ENCODE measurements around the gene HOXA6. TPM values are rescaled to one million over a fixed set of nuclear protein-coding genes. Genes with fewer than 3 reads are reported as not detected.

Gene HOXA6
- 15.0 and 18.1 TPM in 2 replicates for total RNA-seq

DNA sequence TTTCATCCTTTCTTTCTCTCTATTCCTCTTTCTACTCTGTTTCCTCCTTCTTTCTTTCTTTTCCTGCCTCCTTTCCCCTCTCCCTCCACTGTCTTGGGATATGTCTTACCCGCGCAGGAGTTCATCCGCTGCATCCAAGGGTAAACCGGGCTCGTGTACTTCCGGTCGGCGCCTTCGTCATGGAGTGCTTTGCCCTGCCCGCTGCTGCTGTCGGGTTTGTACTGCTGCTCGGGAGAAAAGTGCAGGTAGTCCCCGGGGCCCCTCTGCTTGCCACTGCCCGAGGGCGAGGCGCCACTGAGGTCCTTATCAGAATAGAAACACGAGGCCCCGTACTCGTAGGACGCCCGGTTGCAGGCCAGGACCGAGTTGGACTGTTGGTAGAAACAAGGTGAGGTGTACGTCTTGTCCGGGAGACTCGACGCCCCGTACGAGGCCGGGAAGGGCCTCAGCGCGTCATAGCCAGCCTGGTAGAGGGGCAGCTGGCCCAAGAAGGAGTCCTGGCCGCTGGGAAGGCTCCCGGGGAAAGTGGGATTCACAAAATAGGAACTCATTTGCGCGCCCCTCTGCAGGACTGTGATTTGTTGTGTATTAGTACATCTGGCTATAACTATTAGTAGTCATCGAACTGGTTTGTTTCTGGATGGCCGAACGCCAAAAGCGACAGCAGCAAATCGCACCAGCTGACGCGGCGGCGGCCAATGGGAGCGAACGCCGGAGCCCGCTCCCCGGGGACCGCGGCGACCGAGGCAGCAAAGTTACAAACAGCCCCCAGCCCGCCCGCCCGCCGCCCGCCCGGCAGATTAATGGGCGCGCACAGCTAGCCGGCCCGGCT lies at the start of gene HOXA6:
HOXA6 (minus strand) TSS at position 576 of the 832 bp plus-strand sequence; CDS start at position 551, 25 bp downstream.

DNA sequence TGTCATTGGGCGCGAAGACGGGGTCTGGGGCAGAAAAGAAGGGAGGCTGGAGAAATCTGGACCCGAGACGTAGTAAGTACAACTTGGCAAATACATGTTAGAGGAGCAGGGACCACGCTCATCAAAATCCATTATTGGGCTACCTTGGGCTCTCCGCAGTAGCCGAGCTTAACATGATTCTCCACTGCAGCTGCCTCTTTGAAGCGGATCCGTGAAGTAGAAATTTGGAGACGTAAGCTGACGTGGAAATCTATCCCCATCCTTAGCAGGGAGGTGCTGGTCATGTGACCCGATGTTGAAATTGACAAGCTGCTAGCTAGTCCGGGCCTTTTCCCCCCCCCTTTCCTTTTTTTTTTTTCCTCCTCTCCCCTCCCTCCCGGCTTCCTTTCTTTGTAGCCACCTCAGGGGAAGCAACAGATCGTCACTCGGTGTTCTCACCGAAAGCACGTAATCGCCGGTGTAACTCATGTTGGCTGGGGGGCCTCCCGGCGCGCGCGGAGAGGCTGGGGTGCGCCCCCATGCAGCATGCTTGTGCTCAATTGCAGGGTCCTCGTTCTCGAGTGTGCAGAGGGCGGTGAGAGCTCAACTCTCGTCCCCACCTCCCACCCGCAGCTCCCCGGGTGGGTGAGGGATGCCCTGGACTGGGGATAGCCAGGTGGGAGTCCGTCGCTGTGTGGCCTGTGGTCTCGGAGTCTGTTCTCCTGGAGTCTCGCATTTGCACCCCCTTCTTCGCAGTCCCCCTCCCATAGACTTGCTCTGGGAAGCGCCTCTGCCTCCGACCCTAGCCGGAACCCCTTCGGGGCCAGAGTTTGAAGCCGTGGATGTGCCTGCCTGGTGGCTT lies 37.7 kb upstream of the HOXA6 start, which contains the start of gene HOXA11:
HOXA11 (minus strand) TSS at position 220 of the 841 bp plus-strand sequence; CDS start at position 132, 88 bp downstream.

DNA sequence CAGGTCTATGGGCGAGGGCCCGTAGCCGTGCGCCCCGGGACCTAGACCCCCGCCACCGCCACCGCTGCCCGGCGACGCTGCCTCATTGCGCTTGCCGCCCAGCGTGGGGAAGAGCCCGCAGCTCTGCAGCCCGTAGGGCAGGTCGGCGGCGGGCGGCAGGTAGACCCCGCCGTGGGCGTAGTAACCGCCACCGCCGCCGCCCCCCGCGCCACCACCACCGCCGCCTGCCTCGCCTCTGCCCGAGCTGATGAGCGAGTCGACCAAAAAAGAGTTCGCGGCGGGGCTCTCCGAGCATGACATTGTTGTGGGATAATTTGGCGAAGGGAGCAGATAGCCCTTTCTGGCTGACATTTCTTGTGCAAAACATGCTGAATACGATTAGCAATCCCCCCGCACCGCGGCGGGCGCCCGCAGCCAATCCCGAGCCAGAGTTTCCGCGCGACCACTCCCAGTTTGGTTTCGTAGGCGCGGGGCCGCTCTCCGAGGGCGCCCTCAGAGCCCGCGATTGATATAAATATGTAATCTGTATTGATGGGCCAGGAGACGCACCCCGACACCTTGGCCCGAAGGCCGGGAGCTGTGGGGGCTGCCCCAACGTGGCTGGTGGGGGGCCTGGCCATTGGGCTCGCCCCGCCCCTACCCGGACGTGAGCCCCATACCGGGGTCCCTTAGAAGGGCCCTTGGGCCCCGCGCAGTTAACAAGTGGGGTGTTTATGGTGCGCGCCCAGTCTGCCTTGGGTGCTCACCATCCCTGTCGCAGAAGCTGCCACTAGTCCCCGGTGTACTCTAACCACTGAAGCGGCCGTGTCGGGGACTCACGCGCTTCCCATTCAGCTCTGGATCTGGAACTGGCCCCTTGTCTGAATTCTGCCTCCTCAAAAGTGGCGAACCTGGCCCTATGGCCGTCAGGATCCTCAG lies 26.6 kb upstream of the HOXA6 start, which contains the start of gene HOXA10:
HOXA10 (minus strand) TSS at position 365 of the 918 bp plus-strand sequence; CDS start at position 351, 14 bp downstream.

DNA sequence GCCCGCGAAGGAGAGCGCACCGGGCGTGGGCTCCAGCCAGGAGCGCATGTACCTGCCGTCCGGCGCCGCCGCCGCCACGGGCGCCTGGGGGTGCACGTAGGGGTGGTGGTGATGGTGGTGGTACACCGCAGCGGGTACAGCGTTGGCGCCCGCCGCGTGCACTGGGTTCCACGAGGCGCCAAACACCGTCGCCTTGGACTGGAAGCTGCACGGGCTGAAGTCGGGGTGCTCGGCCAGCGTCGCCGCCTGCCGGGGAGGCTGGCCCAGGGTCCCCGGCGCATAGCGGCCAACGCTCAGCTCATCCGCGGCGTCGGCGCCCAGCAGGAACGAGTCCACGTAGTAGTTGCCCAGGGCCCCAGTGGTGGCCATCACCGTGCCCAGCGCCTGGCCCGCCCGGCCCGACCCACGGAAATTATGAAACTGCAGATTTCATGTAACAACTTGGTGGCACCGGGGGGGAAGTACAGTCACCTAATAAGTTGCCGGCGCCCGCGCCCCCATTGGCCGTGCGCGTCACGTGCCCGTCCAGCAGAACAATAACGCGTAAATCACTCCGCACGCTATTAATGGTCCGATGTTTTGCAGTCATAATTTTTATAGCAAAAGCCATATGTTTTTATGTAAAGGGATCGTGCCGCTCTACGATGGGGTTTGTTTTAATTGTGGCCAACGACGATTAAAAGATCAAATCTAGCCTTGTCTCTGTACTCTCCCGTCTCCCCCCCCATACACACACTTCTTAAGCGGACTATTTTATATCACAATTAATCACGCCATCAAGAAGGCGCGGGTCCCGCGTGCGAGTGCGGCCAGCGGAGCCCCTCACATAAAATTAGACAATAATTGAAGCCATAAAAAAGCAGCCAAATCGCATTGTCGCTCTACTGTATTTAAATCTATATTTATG lies 17.8 kb upstream of the HOXA6 start, which contains the start of gene HOXA9:
HOXA9 (minus strand) TSS at position 449 of the 907 bp plus-strand sequence; CDS start at position 369, 80 bp downstream.

DNA sequence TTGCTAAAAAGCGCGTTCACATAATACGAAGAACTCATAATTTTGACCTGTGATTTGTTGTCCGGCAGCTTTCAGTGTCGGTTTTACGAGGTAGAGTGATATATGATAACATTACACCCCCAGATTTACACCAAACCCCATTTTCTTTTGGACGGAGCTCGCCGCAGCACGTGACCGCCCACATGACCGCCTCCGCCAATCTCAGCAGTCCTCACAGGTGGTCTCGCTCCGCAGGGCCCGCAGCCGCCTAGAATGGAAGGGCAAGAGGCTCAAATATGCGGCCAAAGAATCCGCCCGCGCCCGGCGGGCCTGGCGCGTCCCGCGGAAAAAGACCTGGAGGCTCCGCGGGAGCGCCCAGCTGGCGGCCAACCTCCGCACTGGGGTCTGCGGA lies 8.9 kb upstream of the HOXA6 start, which contains the start of gene HOXA7:
HOXA7 (minus strand) TSS at position 168 of the 391 bp plus-strand sequence; CDS start at position 38, 130 bp downstream.

DNA sequence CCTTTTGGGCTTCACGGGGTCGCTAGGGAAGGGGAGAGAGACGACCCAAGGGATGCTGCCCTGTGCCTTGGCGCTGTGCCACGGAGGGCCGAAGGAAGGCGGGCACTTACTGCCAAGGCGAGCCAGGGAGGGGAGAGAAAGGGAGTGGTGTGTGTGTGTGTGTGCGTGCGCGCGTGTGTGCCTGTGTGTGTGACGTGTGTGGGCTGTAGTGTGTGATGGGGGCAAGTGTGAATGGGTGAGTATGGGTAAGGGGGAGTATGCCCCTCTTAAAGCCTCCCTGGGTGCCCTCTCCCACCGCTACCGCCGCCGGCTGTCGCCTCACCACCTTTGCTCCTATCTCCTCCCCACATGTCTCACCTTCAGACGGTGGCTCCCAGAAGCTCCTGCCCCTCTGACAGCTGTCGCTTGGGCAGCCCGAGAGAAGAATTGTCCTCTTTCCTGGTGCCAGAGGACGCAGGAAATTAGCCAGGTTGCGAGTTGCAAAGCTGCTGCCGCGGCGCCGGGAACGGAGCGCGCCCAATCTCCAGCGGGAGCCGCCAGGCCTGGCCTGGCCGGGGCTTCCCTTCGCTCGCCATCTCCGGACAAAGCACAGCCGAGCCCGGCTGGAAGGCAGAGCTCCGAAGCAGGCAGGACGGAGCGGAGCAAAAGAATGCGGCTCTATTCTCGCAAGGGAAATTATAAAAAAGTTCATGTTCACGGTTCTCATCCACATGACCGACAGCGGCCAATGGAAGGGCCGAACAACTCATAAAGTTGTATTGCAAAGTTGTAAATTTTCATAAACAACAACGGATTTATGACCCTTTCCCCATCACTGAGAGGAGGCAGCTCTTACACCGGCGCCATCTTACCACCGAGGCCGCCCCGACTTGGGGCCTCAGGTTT lies 4.6 kb upstream of the HOXA6 start, which contains the start of gene HOXA3:
HOXA3 (minus strand) TSS at position 653 of the 885 bp plus-strand sequence. CDS start 41,943 bp downstream, outside the sequence.

DNA sequence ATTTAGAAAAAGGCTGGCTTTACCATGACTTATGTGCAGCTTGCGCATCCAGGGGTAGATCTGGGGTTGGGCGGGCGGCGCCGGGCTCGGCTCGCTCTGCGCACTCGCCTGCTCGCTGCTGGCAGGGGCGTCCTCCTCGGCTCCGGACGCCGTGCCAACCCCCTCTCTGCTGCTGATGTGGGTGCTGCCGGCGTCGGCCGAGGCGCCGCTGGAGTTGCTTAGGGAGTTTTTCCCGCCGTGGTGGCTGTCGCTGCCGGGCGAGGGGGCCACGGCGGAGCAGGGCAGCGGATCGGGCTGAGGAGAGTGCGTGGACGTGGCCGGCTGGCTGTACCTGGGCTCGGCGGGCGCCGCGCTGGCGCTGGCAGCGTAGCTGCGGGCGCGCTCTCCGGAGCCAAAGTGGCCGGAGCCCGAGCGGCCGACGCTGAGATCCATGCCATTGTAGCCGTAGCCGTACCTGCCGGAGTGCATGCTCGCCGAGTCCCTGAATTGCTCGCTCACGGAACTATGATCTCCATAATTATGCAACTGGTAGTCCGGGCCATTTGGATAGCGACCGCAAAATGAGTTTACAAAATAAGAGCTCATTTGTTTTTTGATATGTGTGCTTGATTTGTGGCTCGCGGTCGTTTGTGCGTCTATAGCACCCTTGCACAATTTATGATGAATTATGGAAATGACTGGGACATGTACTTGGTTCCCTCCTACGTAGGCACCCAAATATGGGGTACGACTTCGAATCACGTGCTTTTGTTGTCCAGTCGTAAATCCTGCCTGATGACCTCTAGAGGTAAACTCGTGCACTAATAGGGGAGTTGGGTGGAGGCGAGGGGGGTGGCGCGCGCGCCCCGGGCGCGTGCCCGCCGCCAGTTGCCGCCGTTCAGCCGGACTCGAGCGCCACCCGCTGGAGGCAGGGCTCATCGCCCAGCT lies 4.3 kb downstream of the HOXA6 start, which contains the start of gene HOXA5:
HOXA5 (minus strand) TSS at position 659 of the 927 bp plus-strand sequence; CDS start at position 585, 74 bp downstream.

DNA sequence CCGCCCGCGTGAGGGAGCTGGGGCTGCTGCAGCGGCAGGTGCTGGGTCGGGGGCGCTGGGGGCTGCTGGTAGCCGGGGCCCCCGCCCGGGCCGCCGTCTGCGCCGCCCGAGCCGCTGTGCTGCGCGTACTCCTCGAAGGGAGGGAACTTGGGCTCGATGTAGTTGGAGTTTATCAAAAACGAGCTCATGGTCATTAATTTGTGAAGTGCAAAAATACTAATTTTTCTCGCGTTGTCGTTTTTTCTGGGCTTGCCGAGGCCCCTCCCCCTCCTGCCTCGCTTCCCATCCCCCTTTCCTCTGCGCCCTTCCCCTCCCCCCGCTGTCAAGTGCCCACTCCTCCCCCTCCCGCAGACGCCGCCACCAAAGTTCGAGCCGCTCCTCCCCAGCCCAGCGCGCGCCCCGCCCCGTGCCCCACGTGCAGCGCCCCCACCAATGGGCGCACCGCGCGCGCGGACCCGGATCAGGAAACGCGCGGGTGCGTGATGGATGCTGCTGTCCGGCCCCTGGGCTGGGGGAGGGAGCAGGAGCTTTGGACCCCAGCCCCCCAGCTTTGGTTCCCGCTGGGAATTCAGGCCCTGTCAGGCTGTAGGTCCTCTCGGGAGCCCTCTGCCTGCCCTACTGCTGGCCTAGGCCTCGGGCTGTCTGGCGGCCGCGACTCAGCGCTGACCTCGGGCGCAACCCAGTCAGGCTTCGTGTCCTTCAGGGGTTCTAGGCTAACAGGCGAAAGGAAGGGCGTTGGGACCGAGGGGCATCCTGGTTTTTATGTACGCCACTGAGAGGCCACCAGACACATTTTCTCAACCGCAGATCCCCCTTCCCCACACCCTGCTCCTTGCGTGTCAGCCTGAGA lies 16.8 kb downstream of the HOXA6 start, which contains the start of gene HOXA4:
HOXA4 (minus strand) TSS at position 218 of the 850 bp plus-strand sequence; CDS start at position 194, 24 bp downstream.

DNA sequence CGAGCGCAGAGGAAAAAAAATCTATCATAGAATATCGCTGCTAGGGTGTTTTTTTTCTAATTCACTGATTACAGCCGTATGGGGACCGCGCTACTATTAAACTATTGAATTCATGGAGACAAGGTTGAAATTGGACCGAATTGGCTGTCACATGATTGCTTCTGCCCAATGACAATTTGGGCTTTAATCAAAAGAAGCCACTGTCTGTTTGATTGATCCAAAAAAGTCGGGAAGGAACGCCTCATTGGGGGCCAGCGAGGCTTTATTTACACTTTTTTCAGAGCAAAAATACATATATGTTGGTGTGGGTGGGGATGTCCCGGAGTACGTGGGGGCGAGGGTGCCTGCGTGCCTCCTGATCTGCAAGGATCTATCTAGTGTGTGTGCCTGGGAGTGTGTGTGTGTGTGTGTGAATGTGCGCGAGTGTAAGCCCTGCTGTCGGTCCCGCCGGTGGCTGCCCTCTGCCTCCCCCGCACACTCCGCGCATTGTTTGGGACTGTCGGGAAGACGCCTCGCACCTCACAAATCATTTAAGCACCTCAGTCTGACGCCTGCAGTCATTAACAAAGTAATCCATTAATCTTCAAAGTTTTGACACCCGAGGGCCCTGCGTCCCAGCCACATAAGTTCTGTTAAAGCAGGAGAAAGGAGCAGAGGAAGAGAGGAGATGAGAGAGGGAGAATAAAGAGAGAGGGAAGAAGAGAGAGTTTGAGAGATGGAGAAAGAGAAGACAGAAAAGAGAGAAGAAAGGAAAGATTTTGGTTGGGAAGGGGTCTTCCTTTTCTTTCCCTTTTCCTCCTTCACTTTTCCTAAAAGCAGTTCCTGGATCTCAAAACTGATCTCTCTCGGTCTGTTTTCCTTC lies 44.8 kb downstream of the HOXA6 start, which contains the start of gene HOXA2:
HOXA2 (minus strand) TSS at position 103 of the 862 bp plus-strand sequence. CDS start 183 bp downstream, outside the sequence.

DNA sequence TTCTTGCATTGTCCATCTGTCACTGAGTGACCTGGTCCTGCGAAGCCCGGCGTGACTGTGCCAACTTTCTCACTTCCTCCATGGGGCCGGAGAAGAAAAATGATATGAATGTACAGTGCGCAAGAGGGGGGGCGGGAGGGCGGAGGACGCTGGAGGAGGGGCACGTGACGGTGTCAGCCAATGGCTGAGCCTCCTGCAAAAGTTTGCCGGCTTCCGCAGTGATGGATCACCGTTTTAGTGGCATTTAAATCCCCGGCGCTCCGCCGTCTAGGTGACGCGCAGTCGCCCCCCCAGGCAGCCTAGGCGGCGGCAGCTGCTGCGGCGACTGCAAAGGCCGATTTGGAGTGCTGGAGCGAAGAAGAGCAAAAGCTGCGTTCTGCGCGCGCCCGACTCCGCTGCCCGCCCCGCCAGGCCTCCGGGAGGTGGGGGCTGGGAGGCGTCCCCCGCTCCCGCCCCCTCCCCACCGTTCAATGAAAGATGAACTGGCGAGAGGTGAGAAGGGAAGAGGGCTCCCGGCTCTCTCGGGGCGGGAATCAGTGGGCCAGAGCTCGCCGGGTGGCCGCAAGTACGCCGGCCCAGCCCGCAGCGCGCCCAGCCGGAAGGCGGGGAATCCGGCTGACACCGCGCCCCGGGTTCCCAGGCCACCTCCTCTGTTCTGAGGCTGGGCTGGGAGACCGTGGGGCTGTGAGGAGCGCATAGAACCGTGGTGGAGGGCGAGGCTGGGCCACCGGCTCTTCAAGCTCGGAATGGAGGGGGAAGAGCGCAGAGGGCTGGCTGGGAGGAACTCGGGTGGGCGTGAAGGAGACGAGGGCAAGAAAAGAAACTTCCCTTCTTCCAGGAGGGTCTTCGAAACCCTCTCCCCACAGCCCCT lies 51.4 kb downstream of the HOXA6 start, which contains the start of gene HOXA1:
HOXA1 (minus strand) TSS at position 104 of the 871 bp plus-strand sequence; CDS start at position 16, 88 bp downstream.

Measured in epithelial cell of alveolus of lung (primary cell).